ENCODE results near the gene TRIM17. TPM values are rescaled to one million over a fixed set of nuclear protein-coding genes. Genes with fewer than 3 reads are reported as not detected.

TRIM17 gene
- total RNA-seq, 1 experiment from 2014 or later, result 55.5 TPM

- intact Hi-C loops (cut with micrococcal nuclease; ENCODE audit: unreplicated experiment), result no loop called here
- TF ChIP-seq EZH2 (IDR thresholded peaks at IDR 0.05; ENCODE audit: low read depth) (no peak), CTCF (conservative IDR thresholded peaks at IDR 0.05) (no peak)
- Histone ChIP-seq H3K4me1 (replicated peaks; ENCODE audit: insufficient read depth) (peaks cover 21% of the 10 kb centered on the region), H3K79me2 (ENCODE audit: low read depth) (no peaks in the 10 kb centered on the region), H3K27me3 (ENCODE audit: insufficient read depth, low read depth) (no peaks in the 10 kb centered on the region), H3K36me3 (ENCODE audit: low read depth) (no peaks in the 10 kb centered on the region), H2AFZ (no peak overlapping the region), H4K20me1 (ENCODE audit: insufficient read depth) (no peaks in the 10 kb centered on the region), H3K9me2 (ENCODE audit: insufficient read depth) (no peaks in the 10 kb centered on the region), H3K4me2 (no peak overlapping the region), H3K4me3 (no peak overlapping the region), H3F3A (ENCODE audit: insufficient read depth, low read depth) (peaks cover 8% of the 10 kb centered on the region; the same call in 1 of the 2 replicates), H3K9me3 (ENCODE audit: insufficient read depth, low read depth) (no peaks in the 10 kb centered on the region), H3K27ac (no peak overlapping the region)
- no TSS peak for BruUV-seq (replicated peaks)
- CTCF ChIA-PET, result interaction anchor here (0.6 kb wide), 1 partner anchor 367 kb away, joined by 3 read pairs; no protein-coding TSS in a partner anchor
- POLR2A ChIA-PET (ENCODE audit: unreplicated experiment), result no interaction called here
- DNase-seq, result no peak
Observed at GRCh38 chr1:228366062-228366865, 50.4 kb downstream of the TRIM17 start.

GRCh38 chr1:228365271-228366061, 51.2 kb downstream of the TRIM17 start:
- POLR2A ChIA-PET (ENCODE audit: unreplicated experiment), result no interaction called here
- BruUV-seq (replicated peaks), result no TSS peak
- no peak overlapping the region for H3K27ac ChIP-seq
- no peak overlapping the region for H3K4me3 ChIP-seq
- TF ChIP-seq CTCF (conservative IDR thresholded peaks at IDR 0.05), result no peak
- TF ChIP-seq EZH2 (IDR thresholded peaks at IDR 0.05; ENCODE audit: low read depth), result no peak
- no peaks in the 10 kb centered on the region for H4K20me1 ChIP-seq (ENCODE audit: insufficient read depth)
- CTCF ChIA-PET, result interaction anchor here (0.6 kb wide), 1 partner anchor 366 kb away, joined by 3 read pairs; no protein-coding TSS in a partner anchor
- intact Hi-C loops (cut with micrococcal nuclease; ENCODE audit: unreplicated experiment), result no loop called here
- H3K4me2 ChIP-seq, result no peak overlapping the region
- H3K4me1 ChIP-seq (replicated peaks; ENCODE audit: insufficient read depth), result peaks cover 15% of the 10 kb centered on the region
- H3K36me3 ChIP-seq (ENCODE audit: low read depth), result no peaks in the 10 kb centered on the region
- peaks cover 2% of the 10 kb centered on the region; the same call in 1 of the 2 replicates for H3F3A ChIP-seq (ENCODE audit: insufficient read depth, low read depth)
- H3K9me3 ChIP-seq (ENCODE audit: insufficient read depth, low read depth), result no peaks in the 10 kb centered on the region
- H2AFZ ChIP-seq, result no peak overlapping the region
- H3K9me2 ChIP-seq (ENCODE audit: insufficient read depth), result no peaks in the 10 kb centered on the region
- no peak for DNase-seq
- no peaks in the 10 kb centered on the region for H3K27me3 ChIP-seq (ENCODE audit: insufficient read depth, low read depth)
- no peaks in the 10 kb centered on the region for H3K79me2 ChIP-seq (ENCODE audit: low read depth)

GRCh38 chr1:228364706-228365213, 51.9 kb downstream of the TRIM17 start:
- Histone ChIP-seq H3F3A (ENCODE audit: insufficient read depth, low read depth) (no peaks in the 10 kb centered on the region; the same call in 1 of the 2 replicates), H3K9me3 (ENCODE audit: insufficient read depth, low read depth) (no peaks in the 10 kb centered on the region), H3K4me3 (no peak overlapping the region), H3K4me1 (replicated peaks; ENCODE audit: insufficient read depth) (peaks cover 12% of the 10 kb centered on the region), H3K27me3 (ENCODE audit: insufficient read depth, low read depth) (no peaks in the 10 kb centered on the region), H4K20me1 (ENCODE audit: insufficient read depth) (no peaks in the 10 kb centered on the region), H3K36me3 (ENCODE audit: low read depth) (no peaks in the 10 kb centered on the region), H3K9me2 (ENCODE audit: insufficient read depth) (no peaks in the 10 kb centered on the region), H3K79me2 (ENCODE audit: low read depth) (no peaks in the 10 kb centered on the region), H3K4me2 (no peak overlapping the region), H2AFZ (no peak overlapping the region), H3K27ac (no peak overlapping the region)
- POLR2A ChIA-PET (ENCODE audit: unreplicated experiment), result no interaction called here
- TF ChIP-seq EZH2 (IDR thresholded peaks at IDR 0.05; ENCODE audit: low read depth) (no peak), CTCF (conservative IDR thresholded peaks at IDR 0.05) (no peak)
- DNase-seq, result no peak
- BruUV-seq (replicated peaks), result no TSS peak
- intact Hi-C loops (cut with micrococcal nuclease; ENCODE audit: unreplicated experiment), result no loop called here
- CTCF ChIA-PET, result no interaction called here
